ENCODE data around the gene IFNE.
"Not testable (repeated sequence)": the region's sequence is repeated elsewhere in the genome, so short reads cannot be mapped to it uniquely, and the experiment has no call there.

Gene IFNE

GRCh38 chr9:21465859-21466518 lies 16.1 kb downstream of the IFNE start:
- TF ChIP-seq ZFX (IDR thresholded peaks at IDR 0.05): no peak
- peak; percentile 87 for TF ChIP-seq CTCF (conservative IDR thresholded peaks at IDR 0.05)
- H3K27ac ChIP-seq: no peak overlapping the region

- H3K27ac ChIP-seq: no peak overlapping the region
- TF ChIP-seq ZFX (IDR thresholded peaks at IDR 0.05): no peak
- TF ChIP-seq CTCF (conservative IDR thresholded peaks at IDR 0.05): no peak
These were observed 17.0 kb downstream of the IFNE start for GRCh38 chr9:21465138-21465537.

GRCh38 chr9:21461377-21461776 lies 20.7 kb downstream of the IFNE start:
- no peak overlapping the region for H3K27ac ChIP-seq
- TF ChIP-seq ZFX (IDR thresholded peaks at IDR 0.05) (no peak), CTCF (conservative IDR thresholded peaks at IDR 0.05) (no peak)

- no peak overlapping the region for H3K27ac ChIP-seq
- no peak for TF ChIP-seq ZFX (IDR thresholded peaks at IDR 0.05)
- TF ChIP-seq CTCF (conservative IDR thresholded peaks at IDR 0.05): peak; percentile 72
These were observed 26.8 kb downstream of the IFNE start for GRCh38 chr9:21455320-21455719.

GRCh38 chr9:21454149-21454548 lies 28.0 kb downstream of the IFNE start:
- no peak for TF ChIP-seq ZFX (IDR thresholded peaks at IDR 0.05)
- TF ChIP-seq CTCF (conservative IDR thresholded peaks at IDR 0.05): no peak
- H3K27ac ChIP-seq: no peak overlapping the region

GRCh38 chr9:21452681-21453080 lies 29.4 kb downstream of the IFNE start:
- TF ChIP-seq ZFX (IDR thresholded peaks at IDR 0.05) (no peak), CTCF (conservative IDR thresholded peaks at IDR 0.05) (no peak)
- no peak overlapping the region for H3K27ac ChIP-seq

GRCh38 chr9:21450733-21451394 lies 31.2 kb downstream of the IFNE start:
- no peak overlapping the region for H3K27ac ChIP-seq
- TF ChIP-seq CTCF (conservative IDR thresholded peaks at IDR 0.05) (no peak), ZFX (IDR thresholded peaks at IDR 0.05) (no peak)

GRCh38 chr9:21449312-21449711 lies 32.8 kb downstream of the IFNE start:
- not testable (repeated sequence) for H3K27ac ChIP-seq
